Retinal pigment epithelial cell (primary cell): Measurements from ENCODE around the gene SLC9A3.

Experiments used
- DNase-seq: peaks from one replicate; pipeline ENCODE4 v3.0.0-alpha.2; 2010; ENCODE audit warnings: low read depth
- H3K4me3 ChIP-seq: 2 replicates; pipeline ENCODE4 v1.5.1; 2011; ENCODE audit warnings: mild to moderate bottlenecking, low read length, control low read depth, moderate library complexity
- CTCF ChIP-seq: conservative IDR thresholded peaks from 2 replicates; pipeline ENCODE4 v1.5.1; 2011; ENCODE audit warnings: low read depth, low read length, control low read depth, inconsistent platforms

SLC9A3 gene

GRCh38 chr5:522116-522515 is 2.1 kb downstream of the SLC9A3 start:
- TF ChIP-seq CTCF, result no peak
- H3K4me3 ChIP-seq, result no peak overlapping the region
- DNase-seq, result no peak

- no peak for DNase-seq
- no peak overlapping the region for H3K4me3 ChIP-seq
- TF ChIP-seq CTCF, result no peak
These were observed 2.6 kb downstream of the SLC9A3 start for GRCh38 chr5:521680-522079.

GRCh38 chr5:520850-521226 is 3.4 kb downstream of the SLC9A3 start:
- no peak for DNase-seq
- no peak for TF ChIP-seq CTCF
- no peak overlapping the region for H3K4me3 ChIP-seq

GRCh38 chr5:520196-520849 is 3.9 kb downstream of the SLC9A3 start:
- H3K4me3 ChIP-seq, result no peak overlapping the region

GRCh38 chr5:518721-519120 is 5.5 kb downstream of the SLC9A3 start:
- no peak overlapping the region for H3K4me3 ChIP-seq
- DNase-seq, result no peak
- TF ChIP-seq CTCF, result no peak

More at GRCh38 chr5:520196-520849, 3.9 kb downstream of the SLC9A3 start:
- DNase-seq, result no peak
- no peak for TF ChIP-seq CTCF

- H3K4me3 ChIP-seq, result no peak overlapping the region
- TF ChIP-seq CTCF, result no peak
- no peak for DNase-seq
These were observed 6.6 kb downstream of the SLC9A3 start for GRCh38 chr5:517535-518100.

- H3K4me3 ChIP-seq, result no peak overlapping the region
- DNase-seq, result no peak
- TF ChIP-seq CTCF, result no peak
These were observed 7.3 kb downstream of the SLC9A3 start for GRCh38 chr5:516980-517379.
